ENCODE data around the gene CEMIP. TPM values are rescaled to one million over a fixed set of nuclear protein-coding genes. Genes with fewer than 3 reads are reported as not detected.

CEMIP gene
- total and polyA plus RNA-seq, 2 experiments from 2014 or later, result 0.27 to 2.1 TPM

DNA sequence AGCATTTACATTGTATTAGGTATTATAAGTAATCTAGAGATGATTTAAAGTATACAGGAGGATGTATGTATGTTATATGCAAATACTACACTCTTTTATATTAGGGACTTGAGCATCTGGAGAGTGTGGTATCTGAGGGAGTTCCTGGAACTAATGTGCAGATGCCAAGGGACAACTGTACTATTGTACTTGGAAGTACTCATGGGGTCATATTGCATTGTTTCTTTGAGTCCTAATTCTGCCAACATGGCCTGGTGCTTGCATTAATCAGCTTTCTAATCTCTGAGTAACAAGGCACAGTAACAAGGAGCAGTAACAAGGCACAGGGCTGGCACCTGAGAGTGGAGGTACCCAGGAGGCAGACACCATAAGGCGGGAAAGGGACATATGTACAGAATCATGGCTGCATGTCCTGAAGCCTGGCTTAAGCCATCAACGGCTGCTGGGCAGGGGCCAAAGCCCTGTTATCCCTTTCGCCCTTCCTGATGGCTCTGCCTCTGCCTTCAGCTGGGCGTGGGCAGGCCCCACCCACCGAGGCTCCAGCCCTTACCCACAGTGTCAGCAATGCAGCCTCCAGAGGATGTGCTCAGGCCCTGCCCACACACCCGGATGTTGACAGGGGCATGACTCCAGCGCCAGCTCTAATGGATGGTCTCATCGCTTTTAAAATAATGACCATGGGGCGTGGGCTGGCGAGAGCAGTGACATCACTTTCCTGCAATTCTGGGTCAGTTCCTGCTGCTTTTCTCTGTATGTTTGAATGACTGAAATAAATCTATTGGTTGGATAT lies 22.9 kb downstream of the CEMIP start:
- ATAC-seq (no peak), DNase-seq (ENCODE audit: low spot score) (no peak)
- Histone ChIP-seq H3K4me2 (no peak overlapping the region), H4K20me1 (replicated peaks; ENCODE audit: insufficient read depth) (no peaks in the 10 kb centered on the region), H3K36me3 (ENCODE audit: insufficient read depth) (no peaks in the 10 kb centered on the region), H3F3A (replicated peaks; ENCODE audit: low read depth) (no peaks in the 10 kb centered on the region), H3K27me3 (ENCODE audit: insufficient read depth) (no peaks in the 10 kb centered on the region), H3K4me3 (no peak overlapping the region), H3K9me2 (ENCODE audit: insufficient read depth) (no peaks in the 10 kb centered on the region; the same call in 1 of the 2 replicates), H3K27ac (ENCODE audit: low read depth) (no peak overlapping the region), H2AFZ (no peak overlapping the region), H3K79me2 (replicated peaks; ENCODE audit: insufficient read depth) (no peaks in the 10 kb centered on the region), H3K4me1 (ENCODE audit: insufficient read depth) (peaks cover 10% of the 10 kb centered on the region)
- no peak overlapping the region for H3K27ac Mint-ChIP-seq
- peaks cover 1% of the 10 kb centered on the region for H3K27me3 Mint-ChIP-seq (ENCODE audit: insufficient read depth, low read depth, poor library complexity)
- H3K9me3 Mint-ChIP-seq, result no peaks in the 10 kb centered on the region
- no peak overlapping the region for H3K4me3 Mint-ChIP-seq
- TF ChIP-seq JUNB (IDR thresholded peaks at IDR 0.05; ENCODE audit: unreplicated experiment), result no peak
- no peak for TF ChIP-seq CREB1 (CRISPR knock-in tag; IDR thresholded peaks at IDR 0.05; ENCODE audit: low read depth)
- peaks cover 13% of the 10 kb centered on the region; the same call in 2 of the 3 replicates for H3K4me1 Mint-ChIP-seq
- H3K36me3 Mint-ChIP-seq (ENCODE audit: low read depth), result no peaks in the 10 kb centered on the region

DNA sequence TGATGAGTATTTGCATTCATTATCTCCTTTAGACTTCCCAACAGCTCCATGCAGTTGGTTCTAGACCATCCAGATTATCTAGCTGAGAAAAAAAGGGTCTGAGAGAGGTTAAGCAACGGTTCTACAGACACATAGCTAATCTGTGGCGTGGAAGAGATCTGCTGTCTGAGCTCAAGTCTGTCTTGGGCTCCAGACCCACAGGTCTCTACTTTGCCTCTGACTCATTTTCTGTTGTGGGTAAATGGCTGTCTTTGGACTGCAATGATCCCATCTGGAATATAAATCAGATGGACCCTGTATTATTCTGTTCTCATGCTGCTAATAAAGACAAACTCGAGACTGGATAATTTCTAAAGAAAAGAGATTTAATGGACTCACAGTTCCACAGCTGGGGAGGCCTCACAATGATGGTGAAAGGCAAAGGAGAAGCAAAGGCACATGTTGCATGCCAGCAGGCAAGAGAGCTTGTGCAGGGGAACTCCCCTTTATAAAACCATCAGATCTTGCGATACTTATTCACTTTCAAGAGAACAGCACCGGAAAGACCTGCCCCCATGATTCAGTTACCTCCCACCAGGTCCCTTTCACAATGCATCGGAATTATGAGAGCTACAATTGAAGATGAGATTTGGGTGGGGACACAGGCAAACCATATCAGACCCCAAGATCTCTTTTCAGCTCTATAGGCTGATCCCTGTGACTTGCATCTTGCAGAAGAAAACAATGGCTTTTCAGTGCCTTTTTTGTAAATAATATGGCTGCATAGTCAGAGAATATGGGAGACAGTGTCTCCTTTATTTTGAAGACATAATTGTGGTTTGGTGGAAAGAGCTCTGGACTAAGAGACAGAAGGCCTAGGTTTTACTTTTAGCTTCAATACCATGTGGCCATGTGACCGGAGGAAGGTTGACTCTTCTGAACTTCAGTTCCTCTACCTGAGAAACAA lies 24.7 kb downstream of the CEMIP start:
- no peaks in the 10 kb centered on the region for H3K9me3 Mint-ChIP-seq
- H4K20me1 ChIP-seq (replicated peaks; ENCODE audit: insufficient read depth), result no peaks in the 10 kb centered on the region
- TF ChIP-seq, protein P1, sequence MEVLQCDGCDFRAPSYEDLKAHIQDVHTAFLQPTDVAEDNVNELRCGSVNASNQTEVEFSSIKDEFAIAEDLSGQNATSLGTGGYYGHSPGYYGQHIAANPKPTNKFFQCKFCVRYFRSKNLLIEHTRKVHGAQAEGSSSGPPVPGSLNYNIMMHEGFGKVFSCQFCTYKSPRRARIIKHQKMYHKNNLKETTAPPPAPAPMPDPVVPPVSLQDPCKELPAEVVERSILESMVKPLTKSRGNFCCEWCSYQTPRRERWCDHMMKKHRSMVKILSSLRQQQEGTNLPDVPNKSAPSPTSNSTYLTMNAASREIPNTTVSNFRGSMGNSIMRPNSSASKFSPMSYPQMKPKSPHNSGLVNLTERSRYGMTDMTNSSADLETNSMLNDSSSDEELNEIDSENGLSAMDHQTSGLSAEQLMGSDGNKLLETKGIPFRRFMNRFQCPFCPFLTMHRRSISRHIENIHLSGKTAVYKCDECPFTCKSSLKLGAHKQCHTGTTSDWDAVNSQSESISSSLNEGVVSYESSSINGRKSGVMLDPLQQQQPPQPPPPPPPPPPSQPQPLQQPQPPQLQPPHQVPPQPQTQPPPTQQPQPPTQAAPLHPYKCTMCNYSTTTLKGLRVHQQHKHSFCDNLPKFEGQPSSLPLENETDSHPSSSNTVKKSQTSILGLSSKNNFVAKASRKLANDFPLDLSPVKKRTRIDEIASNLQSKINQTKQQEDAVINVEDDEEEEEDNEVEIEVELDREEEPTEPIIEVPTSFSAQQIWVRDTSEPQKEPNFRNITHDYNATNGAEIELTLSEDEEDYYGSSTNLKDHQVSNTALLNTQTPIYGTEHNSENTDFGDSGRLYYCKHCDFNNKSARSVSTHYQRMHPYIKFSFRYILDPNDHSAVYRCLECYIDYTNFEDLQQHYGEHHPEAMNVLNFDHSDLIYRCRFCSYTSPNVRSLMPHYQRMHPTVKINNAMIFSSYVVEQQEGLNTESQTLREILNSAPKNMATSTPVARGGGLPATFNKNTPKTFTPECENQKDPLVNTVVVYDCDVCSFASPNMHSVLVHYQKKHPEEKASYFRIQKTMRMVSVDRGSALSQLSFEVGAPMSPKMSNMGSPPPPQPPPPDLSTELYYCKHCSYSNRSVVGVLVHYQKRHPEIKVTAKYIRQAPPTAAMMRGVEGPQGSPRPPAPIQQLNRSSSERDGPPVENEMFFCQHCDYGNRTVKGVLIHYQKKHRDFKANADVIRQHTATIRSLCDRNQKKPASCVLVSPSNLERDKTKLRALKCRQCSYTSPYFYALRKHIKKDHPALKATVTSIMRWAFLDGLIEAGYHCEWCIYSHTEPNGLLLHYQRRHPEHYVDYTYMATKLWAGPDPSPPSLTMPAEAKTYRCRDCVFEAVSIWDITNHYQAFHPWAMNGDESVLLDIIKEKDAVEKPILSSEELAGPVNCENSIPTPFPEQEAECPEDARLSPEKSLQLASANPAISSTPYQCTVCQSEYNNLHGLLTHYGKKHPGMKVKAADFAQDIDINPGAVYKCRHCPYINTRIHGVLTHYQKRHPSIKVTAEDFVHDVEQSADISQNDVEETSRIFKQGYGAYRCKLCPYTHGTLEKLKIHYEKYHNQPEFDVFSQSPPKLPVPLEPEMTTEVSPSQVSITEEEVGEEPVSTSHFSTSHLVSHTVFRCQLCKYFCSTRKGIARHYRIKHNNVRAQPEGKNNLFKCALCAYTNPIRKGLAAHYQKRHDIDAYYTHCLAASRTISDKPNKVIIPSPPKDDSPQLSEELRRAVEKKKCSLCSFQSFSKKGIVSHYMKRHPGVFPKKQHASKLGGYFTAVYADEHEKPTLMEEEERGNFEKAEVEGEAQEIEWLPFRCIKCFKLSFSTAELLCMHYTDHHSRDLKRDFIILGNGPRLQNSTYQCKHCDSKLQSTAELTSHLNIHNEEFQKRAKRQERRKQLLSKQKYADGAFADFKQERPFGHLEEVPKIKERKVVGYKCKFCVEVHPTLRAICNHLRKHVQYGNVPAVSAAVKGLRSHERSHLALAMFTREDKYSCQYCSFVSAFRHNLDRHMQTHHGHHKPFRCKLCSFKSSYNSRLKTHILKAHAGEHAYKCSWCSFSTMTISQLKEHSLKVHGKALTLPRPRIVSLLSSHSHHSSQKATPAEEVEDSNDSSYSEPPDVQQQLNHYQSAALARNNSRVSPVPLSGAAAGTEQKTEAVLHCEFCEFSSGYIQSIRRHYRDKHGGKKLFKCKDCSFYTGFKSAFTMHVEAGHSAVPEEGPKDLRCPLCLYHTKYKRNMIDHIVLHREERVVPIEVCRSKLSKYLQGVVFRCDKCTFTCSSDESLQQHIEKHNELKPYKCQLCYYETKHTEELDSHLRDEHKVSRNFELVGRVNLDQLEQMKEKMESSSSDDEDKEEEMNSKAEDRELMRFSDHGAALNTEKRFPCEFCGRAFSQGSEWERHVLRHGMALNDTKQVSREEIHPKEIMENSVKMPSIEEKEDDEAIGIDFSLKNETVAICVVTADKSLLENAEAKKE (CRISPR knock-in tag; IDR thresholded peaks at IDR 0.05), result no peak
- TF ChIP-seq, protein P2, sequence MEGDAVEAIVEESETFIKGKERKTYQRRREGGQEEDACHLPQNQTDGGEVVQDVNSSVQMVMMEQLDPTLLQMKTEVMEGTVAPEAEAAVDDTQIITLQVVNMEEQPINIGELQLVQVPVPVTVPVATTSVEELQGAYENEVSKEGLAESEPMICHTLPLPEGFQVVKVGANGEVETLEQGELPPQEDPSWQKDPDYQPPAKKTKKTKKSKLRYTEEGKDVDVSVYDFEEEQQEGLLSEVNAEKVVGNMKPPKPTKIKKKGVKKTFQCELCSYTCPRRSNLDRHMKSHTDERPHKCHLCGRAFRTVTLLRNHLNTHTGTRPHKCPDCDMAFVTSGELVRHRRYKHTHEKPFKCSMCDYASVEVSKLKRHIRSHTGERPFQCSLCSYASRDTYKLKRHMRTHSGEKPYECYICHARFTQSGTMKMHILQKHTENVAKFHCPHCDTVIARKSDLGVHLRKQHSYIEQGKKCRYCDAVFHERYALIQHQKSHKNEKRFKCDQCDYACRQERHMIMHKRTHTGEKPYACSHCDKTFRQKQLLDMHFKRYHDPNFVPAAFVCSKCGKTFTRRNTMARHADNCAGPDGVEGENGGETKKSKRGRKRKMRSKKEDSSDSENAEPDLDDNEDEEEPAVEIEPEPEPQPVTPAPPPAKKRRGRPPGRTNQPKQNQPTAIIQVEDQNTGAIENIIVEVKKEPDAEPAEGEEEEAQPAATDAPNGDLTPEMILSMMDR (conservative IDR thresholded peaks at IDR 0.05; ENCODE audit: low read depth in 2 of 2), result no peak
- no peak for TF ChIP-seq NANOG (IDR thresholded peaks at IDR 0.05; ENCODE audit: borderline replicate concordance)
- TF ChIP-seq POLR2AphosphoS5 (IDR thresholded peaks at IDR 0.05; ENCODE audit: low read depth), result no peak
- TF ChIP-seq, protein P3, sequence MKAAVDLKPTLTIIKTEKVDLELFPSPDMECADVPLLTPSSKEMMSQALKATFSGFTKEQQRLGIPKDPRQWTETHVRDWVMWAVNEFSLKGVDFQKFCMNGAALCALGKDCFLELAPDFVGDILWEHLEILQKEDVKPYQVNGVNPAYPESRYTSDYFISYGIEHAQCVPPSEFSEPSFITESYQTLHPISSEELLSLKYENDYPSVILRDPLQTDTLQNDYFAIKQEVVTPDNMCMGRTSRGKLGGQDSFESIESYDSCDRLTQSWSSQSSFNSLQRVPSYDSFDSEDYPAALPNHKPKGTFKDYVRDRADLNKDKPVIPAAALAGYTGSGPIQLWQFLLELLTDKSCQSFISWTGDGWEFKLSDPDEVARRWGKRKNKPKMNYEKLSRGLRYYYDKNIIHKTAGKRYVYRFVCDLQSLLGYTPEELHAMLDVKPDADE (IDR thresholded peaks at IDR 0.05), result no peak
- TF ChIP-seq ZNF331 (CRISPR knock-in tag; IDR thresholded peaks at IDR 0.05; ENCODE audit: low read depth), result no peak
- TF ChIP-seq ZNF114 (CRISPR knock-in tag; IDR thresholded peaks at IDR 0.05), result no peak
- no peak for TF ChIP-seq EZH2phosphoT487 (IDR thresholded peaks at IDR 0.05; ENCODE audit: unreplicated experiment)
- no peak for TF ChIP-seq CREB1 (CRISPR knock-in tag; IDR thresholded peaks at IDR 0.05; ENCODE audit: low read depth)
- TF ChIP-seq JUNB (IDR thresholded peaks at IDR 0.05; ENCODE audit: unreplicated experiment), result no peak

More for the DNA sequence above, 24.7 kb downstream of the CEMIP start:
- Mint-ChIP-seq H3K27me3 (ENCODE audit: insufficient read depth, low read depth, poor library complexity) (peaks cover 4% of the 10 kb centered on the region), H3K4me1 (peaks cover 13% of the 10 kb centered on the region; the same call in 2 of the 3 replicates), H3K4me3 (no peak overlapping the region), H3K36me3 (ENCODE audit: low read depth) (no peaks in the 10 kb centered on the region), H3K27ac (no peak overlapping the region)
- H3K4me2 ChIP-seq, result no peak overlapping the region
- H3K36me3 ChIP-seq (ENCODE audit: insufficient read depth), result no peaks in the 10 kb centered on the region
- H3K4me3 ChIP-seq, result no peak overlapping the region
- no peak overlapping the region; the same call in 1 of the 2 replicates for H2AFZ ChIP-seq
- H3K4me1 ChIP-seq (ENCODE audit: insufficient read depth), result peaks cover 10% of the 10 kb centered on the region
- H3K9me2 ChIP-seq (ENCODE audit: insufficient read depth), result no peaks in the 10 kb centered on the region; the same call in 1 of the 2 replicates
- H3F3A ChIP-seq (replicated peaks; ENCODE audit: low read depth), result no peaks in the 10 kb centered on the region
- no peaks in the 10 kb centered on the region for H3K79me2 ChIP-seq (replicated peaks; ENCODE audit: insufficient read depth)
- H3K27me3 ChIP-seq (ENCODE audit: insufficient read depth), result no peaks in the 10 kb centered on the region
- H3K27ac ChIP-seq (ENCODE audit: low read depth), result no peak overlapping the region
- ATAC-seq, result no peak
- no peak for DNase-seq (ENCODE audit: low spot score)
